HL-60 (cell line): ENCODE measurements around the gene PLAGL1.

Source experiments
- DNase-seq, 2 experiments: peaks; one replicate each; pipeline ENCODE4 v3.0.0-alpha.2; 2010 to 2020; ENCODE audit warnings: low read depth in 1 of 2, low spot score in 1 of 2
- H3K27ac ChIP-seq: fragments of 250-450 bp; sonication (Bioruptor Pico); replicated peaks from 2 replicates; pipeline ENCODE4 v1.5.1; 2020; ENCODE audit warnings: mild to moderate bottlenecking, moderate library complexity
- H3K27me3 ChIP-seq: fragments of 250-450 bp; sonication (Bioruptor Pico); 2 replicates; pipeline ENCODE4 v1.5.1; 2021; ENCODE audit warnings: mild to moderate bottlenecking, moderate library complexity; ENCODE audit not compliant: insufficient read depth, poor library complexity, severe bottlenecking
- H3K4me3 ChIP-seq: replicated peaks from 2 replicates; pipeline ENCODE4 v1.5.1; 2011; ENCODE audit warnings: mild to moderate bottlenecking, control low read depth, low read length; ENCODE audit not compliant: insufficient read depth
- GABPA ChIP-seq: IDR thresholded peaks from 2 replicates; pipeline ENCODE4 v1.6.1; 2012; ENCODE audit warnings: low read depth
- POLR2AphosphoS5 ChIP-seq: IDR thresholded peaks from 2 replicates; pipeline ENCODE4 v1.6.1; 2012; ENCODE audit warnings: low read depth
- SPI1 ChIP-seq: IDR thresholded peaks from 2 replicates; pipeline ENCODE4 v1.6.1; 2012; ENCODE audit warnings: low read depth, mild to moderate bottlenecking, borderline replicate concordance
- long read RNA-seq: library from polyadenylated mRNA; unstranded; transcript quantifications from one replicate; pipeline ENCODE4 v2.0.0, GENCODE V29; 2020
- TF ChIP-seq, protein P1 (sequence below): IDR thresholded peaks from 2 replicates; pipeline ENCODE4 v1.6.1; 2012; ENCODE audit warnings: low read depth; ENCODE audit not compliant: insufficient replicate concordance
- TF ChIP-seq, protein P2 (sequence below): IDR thresholded peaks from one replicate; pipeline ENCODE4 v1.5.1; 2011; ENCODE audit warnings: low read length, control low read depth, inconsistent platforms; ENCODE audit not compliant: insufficient read depth

PLAGL1 gene, protein sequence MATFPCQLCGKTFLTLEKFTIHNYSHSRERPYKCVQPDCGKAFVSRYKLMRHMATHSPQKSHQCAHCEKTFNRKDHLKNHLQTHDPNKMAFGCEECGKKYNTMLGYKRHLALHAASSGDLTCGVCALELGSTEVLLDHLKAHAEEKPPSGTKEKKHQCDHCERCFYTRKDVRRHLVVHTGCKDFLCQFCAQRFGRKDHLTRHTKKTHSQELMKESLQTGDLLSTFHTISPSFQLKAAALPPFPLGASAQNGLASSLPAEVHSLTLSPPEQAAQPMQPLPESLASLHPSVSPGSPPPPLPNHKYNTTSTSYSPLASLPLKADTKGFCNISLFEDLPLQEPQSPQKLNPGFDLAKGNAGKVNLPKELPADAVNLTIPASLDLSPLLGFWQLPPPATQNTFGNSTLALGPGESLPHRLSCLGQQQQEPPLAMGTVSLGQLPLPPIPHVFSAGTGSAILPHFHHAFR
- long read RNA-seq, partial matches to known transcripts: 2 of 46 reads
- long read RNA-seq, other reads (novel, unspliced or antisense): 40 of 46 reads

DNA sequence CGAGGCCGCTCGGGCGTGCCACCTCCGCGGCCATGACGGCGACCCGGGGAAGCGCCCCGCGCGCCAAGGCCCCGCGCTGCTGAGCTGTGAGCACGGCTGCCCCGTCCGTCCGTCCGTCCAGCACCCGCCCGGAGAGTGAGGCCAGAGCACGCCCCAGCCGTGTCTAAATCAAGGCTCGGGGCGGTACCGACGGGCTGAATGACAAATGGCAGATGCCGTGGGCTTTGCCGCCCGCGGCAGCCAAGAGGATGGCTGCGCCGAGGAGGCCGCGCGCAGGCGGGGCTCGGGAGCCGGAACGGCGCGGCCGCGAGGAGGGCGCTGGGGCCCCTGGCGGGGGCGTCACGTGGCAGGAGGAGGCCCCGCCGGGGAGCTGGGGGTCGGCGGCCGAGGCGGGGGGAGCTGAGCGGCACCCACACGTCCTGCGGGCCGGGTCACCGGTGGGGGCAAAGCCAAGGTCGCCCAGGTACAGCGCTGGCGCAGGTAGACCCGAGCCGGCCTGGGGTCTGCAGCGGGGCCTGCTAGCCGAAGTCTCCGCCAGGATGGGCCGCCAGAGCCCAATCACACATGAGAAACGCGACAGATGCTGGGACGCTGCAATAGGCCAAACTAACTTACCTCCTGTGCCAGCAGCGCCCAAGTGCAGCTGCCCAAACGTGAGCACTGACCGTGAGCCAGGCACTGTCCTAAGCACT is at the start of gene PLAGL1:
Gene PLAGL1 (minus strand): TSS at position 140 of the 692 bp plus-strand sequence. CDS start 60,123 bp downstream, outside the sequence.
- no peaks in the 10 kb centered on the region for H3K27me3 ChIP-seq
- H3K4me3 ChIP-seq: peak within 1 kb of the TSS; percentile 48
- no peak for TF ChIP-seq GABPA
- TF ChIP-seq, protein P1, sequence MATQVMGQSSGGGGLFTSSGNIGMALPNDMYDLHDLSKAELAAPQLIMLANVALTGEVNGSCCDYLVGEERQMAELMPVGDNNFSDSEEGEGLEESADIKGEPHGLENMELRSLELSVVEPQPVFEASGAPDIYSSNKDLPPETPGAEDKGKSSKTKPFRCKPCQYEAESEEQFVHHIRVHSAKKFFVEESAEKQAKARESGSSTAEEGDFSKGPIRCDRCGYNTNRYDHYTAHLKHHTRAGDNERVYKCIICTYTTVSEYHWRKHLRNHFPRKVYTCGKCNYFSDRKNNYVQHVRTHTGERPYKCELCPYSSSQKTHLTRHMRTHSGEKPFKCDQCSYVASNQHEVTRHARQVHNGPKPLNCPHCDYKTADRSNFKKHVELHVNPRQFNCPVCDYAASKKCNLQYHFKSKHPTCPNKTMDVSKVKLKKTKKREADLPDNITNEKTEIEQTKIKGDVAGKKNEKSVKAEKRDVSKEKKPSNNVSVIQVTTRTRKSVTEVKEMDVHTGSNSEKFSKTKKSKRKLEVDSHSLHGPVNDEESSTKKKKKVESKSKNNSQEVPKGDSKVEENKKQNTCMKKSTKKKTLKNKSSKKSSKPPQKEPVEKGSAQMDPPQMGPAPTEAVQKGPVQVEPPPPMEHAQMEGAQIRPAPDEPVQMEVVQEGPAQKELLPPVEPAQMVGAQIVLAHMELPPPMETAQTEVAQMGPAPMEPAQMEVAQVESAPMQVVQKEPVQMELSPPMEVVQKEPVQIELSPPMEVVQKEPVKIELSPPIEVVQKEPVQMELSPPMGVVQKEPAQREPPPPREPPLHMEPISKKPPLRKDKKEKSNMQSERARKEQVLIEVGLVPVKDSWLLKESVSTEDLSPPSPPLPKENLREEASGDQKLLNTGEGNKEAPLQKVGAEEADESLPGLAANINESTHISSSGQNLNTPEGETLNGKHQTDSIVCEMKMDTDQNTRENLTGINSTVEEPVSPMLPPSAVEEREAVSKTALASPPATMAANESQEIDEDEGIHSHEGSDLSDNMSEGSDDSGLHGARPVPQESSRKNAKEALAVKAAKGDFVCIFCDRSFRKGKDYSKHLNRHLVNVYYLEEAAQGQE: no peak
- no peak within 1 kb of the TSS for H3K27ac ChIP-seq
- DNase-seq: peak in 1 of 2 experiments; percentile 31

DNA sequence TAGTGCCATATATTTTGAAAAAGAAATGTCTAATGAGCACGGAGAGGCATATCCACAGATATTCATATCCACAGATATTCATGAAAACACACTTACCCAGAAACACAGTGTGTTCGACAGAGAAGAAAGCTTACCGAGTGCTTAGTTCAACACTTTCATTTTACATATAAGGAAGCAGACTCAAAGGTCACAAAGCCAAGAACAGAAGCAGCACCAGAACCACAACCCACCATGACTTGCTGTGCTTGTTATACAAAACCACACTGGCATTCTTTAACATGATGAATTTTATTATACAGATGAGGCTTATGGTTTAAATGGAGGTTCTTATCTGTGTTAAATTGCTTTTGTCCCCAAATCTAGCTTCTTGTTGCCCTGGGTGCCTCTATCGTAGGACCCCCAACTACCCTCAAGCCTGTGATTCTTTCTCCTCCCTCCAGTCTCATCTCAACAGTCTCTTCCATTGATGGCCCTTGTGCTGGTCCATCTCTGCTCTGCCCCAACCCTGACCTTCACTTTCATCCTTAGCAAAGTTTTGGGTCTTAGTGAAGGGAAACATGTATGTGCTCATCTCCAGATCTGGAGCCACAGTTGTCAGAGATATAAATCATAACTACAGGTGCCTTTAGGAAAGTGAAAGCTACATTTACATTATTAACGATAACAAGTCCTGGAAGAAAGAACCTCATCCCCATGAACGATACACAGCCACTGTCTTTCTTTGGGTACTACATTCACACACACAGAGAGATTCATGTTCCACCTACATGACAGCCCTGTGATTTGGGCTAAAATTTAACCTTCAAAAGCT is 47.3 kb upstream of the PLAGL1 start:
- H3K4me3 ChIP-seq: no peak overlapping the region
- H3K27ac ChIP-seq: no peak overlapping the region
- DNase-seq: no peak
- TF ChIP-seq, protein P1: no peak
- TF ChIP-seq, protein P2, sequence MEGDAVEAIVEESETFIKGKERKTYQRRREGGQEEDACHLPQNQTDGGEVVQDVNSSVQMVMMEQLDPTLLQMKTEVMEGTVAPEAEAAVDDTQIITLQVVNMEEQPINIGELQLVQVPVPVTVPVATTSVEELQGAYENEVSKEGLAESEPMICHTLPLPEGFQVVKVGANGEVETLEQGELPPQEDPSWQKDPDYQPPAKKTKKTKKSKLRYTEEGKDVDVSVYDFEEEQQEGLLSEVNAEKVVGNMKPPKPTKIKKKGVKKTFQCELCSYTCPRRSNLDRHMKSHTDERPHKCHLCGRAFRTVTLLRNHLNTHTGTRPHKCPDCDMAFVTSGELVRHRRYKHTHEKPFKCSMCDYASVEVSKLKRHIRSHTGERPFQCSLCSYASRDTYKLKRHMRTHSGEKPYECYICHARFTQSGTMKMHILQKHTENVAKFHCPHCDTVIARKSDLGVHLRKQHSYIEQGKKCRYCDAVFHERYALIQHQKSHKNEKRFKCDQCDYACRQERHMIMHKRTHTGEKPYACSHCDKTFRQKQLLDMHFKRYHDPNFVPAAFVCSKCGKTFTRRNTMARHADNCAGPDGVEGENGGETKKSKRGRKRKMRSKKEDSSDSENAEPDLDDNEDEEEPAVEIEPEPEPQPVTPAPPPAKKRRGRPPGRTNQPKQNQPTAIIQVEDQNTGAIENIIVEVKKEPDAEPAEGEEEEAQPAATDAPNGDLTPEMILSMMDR: no peak
- TF ChIP-seq POLR2AphosphoS5 (no peak), GABPA (no peak), SPI1 (no peak)
- H3K27me3 ChIP-seq: no peaks in the 10 kb centered on the region

DNA sequence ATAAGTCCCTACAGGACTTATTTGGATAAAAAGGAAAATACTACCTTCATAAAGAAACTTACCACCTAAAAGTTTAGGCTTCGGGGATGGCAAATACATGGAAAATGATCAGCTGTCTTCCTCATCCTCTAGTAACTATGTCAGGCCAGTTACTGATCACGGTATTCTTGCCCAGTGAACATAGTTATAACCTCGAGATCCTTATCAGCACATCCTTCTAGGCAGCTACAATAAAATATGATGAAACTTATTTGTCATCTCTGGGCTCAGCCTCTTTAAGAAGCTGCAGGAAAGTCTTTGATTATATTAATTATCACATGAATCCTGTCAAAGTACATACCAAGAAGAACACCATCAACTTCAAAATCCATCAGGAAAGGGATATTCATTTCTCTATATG is 45.5 kb upstream of the PLAGL1 start:
- no peak overlapping the region for H3K27ac ChIP-seq
- H3K4me3 ChIP-seq: no peak overlapping the region
- DNase-seq: no peak
- H3K27me3 ChIP-seq: no peaks in the 10 kb centered on the region
- TF ChIP-seq SPI1 (no peak), POLR2AphosphoS5 (no peak), GABPA (no peak)
- TF ChIP-seq, protein P1: no peak
- TF ChIP-seq, protein P2: no peak
